HEK293T (cell line): ENCODE results near the gene B4GALT7.

Experiments
- FOXM1 ChIP-seq: fragments of 450-650 bp; IDR thresholded peaks from 2 replicates; pipeline ENCODE4 v1.6.1; 2017; ENCODE audit warnings: mild to moderate bottlenecking, borderline replicate concordance
- L3MBTL2 ChIP-seq: fragments of 450-650 bp; conservative IDR thresholded peaks from 2 replicates; pipeline ENCODE4 v1.6.1; 2016; ENCODE audit warnings: mild to moderate bottlenecking
- SUZ12 ChIP-seq: fragments of 450-650 bp; IDR thresholded peaks from 2 replicates; pipeline ENCODE4 v1.6.1; 2016; ENCODE audit warnings: mild to moderate bottlenecking
- ZNF384 ChIP-seq: fragments of 450-650 bp; IDR thresholded peaks from 2 replicates; pipeline ENCODE4 v1.6.1; 2016
- TF ChIP-seq, protein P1 (sequence below): fragments of 450-650 bp; IDR thresholded peaks from 2 replicates; pipeline ENCODE4 v1.6.1; 2016

DNA sequence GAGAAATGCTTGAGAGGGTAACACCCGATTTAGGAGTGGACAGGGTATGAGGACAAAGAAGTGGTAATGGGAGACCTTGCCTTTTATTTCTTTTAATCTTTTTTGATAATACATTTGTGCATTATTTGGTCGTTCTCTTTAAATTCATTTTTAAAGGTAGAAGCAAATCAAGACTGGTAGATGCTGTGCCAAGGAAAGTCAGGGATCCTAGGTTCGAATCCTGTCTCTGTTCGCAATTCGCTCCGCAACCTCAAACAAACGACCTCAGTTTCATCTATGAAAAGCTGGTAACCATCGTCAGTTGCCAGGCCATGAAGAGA is 8.3 kb upstream of the B4GALT7 start:
- no peak for TF ChIP-seq ZNF384
- TF ChIP-seq FOXM1 = no peak
- TF ChIP-seq L3MBTL2 = no peak
- TF ChIP-seq, protein P1, sequence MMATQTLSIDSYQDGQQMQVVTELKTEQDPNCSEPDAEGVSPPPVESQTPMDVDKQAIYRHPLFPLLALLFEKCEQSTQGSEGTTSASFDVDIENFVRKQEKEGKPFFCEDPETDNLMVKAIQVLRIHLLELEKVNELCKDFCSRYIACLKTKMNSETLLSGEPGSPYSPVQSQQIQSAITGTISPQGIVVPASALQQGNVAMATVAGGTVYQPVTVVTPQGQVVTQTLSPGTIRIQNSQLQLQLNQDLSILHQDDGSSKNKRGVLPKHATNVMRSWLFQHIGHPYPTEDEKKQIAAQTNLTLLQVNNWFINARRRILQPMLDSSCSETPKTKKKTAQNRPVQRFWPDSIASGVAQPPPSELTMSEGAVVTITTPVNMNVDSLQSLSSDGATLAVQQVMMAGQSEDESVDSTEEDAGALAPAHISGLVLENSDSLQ = no peak
- no peak for TF ChIP-seq SUZ12
